GM12873 (cell line): ENCODE results near the gene IFI30.

Experiments
- TF ChIP-seq, protein P1 (sequence below): IDR thresholded peaks from 2 replicates; pipeline ENCODE4 v1.5.1; 2012; ENCODE audit warnings: low read depth, mild to moderate bottlenecking, moderate library complexity, low read length, control low read depth; ENCODE audit not compliant: insufficient read depth; ENCODE audit errors: missing control alignments

The IFI30 gene

DNA sequence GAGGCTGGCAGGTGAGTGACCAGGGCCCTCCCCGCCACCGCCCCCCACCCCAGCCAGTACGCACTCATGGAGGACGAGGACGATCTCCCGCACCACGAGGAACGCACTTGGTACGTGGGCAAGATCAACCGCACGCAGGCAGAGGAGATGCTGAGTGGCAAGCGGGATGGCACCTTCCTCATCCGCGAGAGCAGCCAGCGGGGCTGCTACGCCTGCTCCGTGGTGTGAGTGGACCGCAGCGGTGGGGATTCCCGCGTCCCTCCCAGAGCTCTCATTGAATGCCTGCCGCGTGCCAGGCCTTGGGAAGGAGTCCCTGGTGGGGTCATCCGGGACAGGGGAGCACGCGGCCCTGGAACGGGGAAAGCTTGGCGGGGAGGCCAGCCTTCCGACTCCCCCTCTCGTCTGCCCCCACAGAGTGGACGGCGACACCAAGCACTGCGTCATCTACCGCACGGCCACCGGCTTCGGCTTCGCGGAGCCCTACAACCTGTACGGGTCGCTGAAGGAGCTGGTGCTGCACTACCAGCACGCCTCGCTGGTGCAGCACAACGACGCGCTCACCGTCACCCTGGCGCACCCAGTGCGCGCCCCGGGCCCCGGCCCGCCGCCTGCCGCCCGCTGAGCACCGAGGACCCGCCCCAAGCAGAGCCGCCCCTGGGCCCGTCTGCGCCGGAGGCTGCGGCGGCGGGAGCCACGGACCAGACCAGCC lies 4.8 kb upstream of the IFI30 start:
- TF ChIP-seq, protein P1, sequence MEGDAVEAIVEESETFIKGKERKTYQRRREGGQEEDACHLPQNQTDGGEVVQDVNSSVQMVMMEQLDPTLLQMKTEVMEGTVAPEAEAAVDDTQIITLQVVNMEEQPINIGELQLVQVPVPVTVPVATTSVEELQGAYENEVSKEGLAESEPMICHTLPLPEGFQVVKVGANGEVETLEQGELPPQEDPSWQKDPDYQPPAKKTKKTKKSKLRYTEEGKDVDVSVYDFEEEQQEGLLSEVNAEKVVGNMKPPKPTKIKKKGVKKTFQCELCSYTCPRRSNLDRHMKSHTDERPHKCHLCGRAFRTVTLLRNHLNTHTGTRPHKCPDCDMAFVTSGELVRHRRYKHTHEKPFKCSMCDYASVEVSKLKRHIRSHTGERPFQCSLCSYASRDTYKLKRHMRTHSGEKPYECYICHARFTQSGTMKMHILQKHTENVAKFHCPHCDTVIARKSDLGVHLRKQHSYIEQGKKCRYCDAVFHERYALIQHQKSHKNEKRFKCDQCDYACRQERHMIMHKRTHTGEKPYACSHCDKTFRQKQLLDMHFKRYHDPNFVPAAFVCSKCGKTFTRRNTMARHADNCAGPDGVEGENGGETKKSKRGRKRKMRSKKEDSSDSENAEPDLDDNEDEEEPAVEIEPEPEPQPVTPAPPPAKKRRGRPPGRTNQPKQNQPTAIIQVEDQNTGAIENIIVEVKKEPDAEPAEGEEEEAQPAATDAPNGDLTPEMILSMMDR = no peak

DNA sequence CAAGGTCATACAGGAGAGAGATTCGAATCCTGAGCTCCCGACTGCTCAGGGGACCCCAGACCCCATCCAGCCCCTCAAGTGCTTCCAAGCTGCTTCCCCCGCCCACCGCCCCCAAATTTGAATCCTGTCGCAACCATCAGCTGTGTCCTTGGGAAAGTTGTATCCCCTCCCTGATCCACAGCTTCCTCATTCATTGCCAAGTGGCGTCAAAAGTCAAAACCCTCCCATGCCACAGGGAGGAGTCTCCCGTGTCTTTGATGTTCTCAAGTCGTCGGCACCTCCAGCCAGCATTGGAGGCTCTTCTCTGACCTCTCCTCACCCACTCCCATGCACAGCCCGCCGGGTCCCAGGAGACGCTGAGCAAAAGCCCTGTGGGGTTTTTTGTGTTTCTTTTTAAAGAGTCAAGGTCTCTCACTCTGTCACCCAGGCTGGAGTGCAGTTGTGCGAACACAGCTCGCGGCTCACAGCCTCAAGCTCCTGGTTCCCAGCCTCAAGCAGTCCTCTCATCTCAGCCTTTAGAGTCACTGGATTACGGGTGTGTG lies 2.8 kb upstream of the IFI30 start:
- TF ChIP-seq, protein P1 = no peak

DNA sequence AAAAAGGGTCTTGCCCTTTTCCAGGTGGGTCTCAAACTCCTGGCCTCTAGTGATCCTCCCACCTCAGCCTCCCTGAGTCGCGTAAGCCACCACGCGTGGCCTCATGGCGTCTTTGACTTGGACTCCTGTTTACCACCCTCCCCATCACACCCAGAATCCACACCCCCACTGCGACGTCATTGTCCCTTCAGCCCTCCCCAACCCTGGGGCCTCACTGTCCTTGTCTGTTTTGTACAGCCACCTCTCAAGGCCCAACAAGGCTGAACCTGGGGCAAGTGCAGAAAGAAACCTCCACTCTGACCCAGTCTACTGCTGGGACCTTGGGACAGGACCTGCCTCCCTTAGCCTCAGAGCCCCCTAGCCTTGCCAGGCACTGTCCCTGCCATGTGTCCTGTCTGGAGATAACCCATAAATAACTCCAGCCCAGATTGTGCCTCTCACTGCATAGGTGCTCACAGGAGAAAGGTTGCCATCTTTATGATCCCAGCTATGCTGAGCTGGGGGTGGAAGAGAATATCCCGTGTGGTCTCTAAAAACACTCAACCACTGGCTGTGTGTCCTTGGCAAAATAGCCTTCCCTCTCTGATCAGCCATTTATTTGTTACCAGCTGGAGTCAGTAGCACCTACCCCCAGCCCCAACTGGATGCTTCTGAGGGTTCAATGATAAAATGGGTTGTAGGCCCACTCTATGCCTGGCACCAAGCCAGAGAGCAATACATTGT lies 1.8 kb upstream of the IFI30 start:
- TF ChIP-seq, protein P1 = no peak

DNA sequence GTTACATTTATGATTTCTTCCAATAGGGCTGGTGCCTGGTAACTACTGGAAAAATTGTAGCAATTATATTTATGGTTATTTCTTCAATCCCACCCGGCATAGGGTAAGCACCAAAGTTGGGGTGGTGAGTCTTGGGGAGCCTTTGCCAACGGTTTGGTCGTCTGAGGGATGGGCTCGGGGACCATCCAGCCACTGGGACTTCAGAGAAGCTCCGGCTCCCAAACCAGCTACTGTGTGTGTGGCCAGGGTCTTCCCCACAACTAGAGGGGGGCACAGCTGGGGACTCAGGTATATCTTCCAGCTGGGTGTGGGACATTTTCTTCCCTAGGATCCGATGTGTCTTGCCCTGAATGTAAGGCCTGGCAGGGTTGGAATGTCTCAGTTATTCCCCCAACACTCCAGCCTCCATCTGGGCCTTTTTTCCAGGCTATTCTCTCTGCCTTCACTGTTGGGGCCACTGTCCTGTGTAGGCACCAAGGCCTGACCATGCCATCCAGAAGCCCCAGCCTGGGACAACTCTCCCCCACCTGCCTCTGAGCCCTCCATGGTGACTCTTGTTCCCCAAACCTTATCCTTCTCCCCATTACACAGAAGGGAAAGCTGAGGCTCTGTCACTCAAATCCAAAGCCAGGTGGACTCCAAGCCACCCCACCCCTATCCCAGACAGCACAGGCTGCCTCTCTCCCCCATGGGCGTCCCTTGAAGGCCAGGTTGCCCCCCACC lies 1.1 kb upstream of the IFI30 start:
- TF ChIP-seq, protein P1 = no peak

DNA sequence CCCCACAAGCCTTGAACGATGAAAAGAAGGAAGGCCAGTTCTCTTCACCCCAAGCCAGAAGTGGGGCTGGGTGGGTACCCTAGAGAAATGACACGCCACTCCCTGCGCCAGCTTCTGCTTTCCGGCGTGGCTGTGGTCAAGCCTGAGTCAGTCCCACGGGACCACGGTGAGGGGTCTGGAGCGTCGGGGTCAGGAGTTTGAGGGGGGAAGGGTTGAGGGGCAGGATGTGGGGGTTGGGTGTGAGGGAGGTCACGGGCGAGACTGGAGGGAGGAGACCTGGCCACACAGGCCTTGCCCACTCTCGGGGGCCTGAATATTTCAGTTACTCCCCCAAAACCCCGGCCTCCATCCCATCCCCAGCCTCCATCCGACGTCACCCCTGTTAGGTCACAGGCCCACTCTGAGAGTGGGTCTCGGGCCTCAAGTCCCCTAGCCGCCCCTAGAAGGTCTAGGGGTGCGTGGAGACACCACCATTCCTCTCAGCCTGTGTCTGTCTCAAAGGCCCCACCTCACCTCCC lies 500 bp upstream of the IFI30 start:
- TF ChIP-seq, protein P1 = no peak

DNA sequence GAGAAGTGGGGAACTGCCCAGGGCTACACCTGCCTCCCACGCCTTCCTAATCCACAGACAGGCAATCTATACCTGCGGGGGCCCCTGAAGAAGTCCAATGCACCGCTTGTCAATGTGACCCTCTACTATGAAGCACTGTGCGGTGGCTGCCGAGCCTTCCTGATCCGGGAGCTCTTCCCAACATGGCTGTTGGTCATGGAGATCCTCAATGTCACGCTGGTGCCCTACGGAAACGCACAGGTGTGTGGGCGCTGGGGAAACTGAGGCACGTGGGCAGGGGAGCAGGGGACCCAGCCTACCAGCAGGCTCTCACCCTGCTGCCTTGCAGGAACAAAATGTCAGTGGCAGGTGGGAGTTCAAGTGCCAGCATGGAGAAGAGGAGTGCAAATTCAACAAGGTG lies 1.4 kb downstream of the IFI30 start:
- TF ChIP-seq, protein P1 = no peak
